ENCODE measurements around the gene CDC7. TPM values are rescaled to one million over a fixed set of nuclear protein-coding genes. Genes with fewer than 3 reads are reported as not detected.

CDC7 gene
- total RNA-seq, 1 donor from 2014 or later, result 16.3 TPM

GRCh38 chr1:91526496-91526895, 25.8 kb downstream of the CDC7 start:
- H3K27me3 Mint-ChIP-seq (ENCODE audit: low read depth), result no peaks in the 10 kb centered on the region
- H3K4me3 Mint-ChIP-seq, result no peak overlapping the region
- peaks cover 2% of the 10 kb centered on the region for H3K36me3 Mint-ChIP-seq
- H3K9me3 Mint-ChIP-seq, result no peaks in the 10 kb centered on the region
- H3K27ac Mint-ChIP-seq, result peak overlapping the region; percentile 45
- TF ChIP-seq CTCF (IDR thresholded peaks at IDR 0.05; ENCODE audit: unreplicated experiment), result no peak
- peaks cover 29% of the 10 kb centered on the region for H3K4me1 Mint-ChIP-seq
- DNase-seq (ENCODE audit: low spot score in 2 of 2, unreplicated experiment in 2 of 2), result no peak

- Mint-ChIP-seq H3K4me3 (no peak overlapping the region), H3K9me3 (no peaks in the 10 kb centered on the region), H3K27ac (peak overlapping the region; percentile 45), H3K4me1 (peaks cover 29% of the 10 kb centered on the region), H3K36me3 (peaks cover 2% of the 10 kb centered on the region), H3K27me3 (ENCODE audit: low read depth) (no peaks in the 10 kb centered on the region)
- no peak for DNase-seq (ENCODE audit: low spot score in 2 of 2, unreplicated experiment in 2 of 2)
- no peak for TF ChIP-seq CTCF (IDR thresholded peaks at IDR 0.05; ENCODE audit: unreplicated experiment)
These were observed 26.7 kb downstream of the CDC7 start for GRCh38 chr1:91527266-91527765.

- Mint-ChIP-seq H3K4me1 (peaks cover 29% of the 10 kb centered on the region), H3K36me3 (peaks cover 2% of the 10 kb centered on the region), H3K4me3 (no peak overlapping the region), H3K9me3 (no peaks in the 10 kb centered on the region), H3K27me3 (ENCODE audit: low read depth) (no peaks in the 10 kb centered on the region), H3K27ac (peak overlapping the region; percentile 62)
- DNase-seq (ENCODE audit: low spot score in 2 of 2, unreplicated experiment in 2 of 2), result no peak
- no peak for TF ChIP-seq CTCF (IDR thresholded peaks at IDR 0.05; ENCODE audit: unreplicated experiment)
These were observed 27.1 kb downstream of the CDC7 start for GRCh38 chr1:91527781-91528180.

GRCh38 chr1:91529856-91530255, 29.2 kb downstream of the CDC7 start:
- no peaks in the 10 kb centered on the region for H3K27me3 Mint-ChIP-seq (ENCODE audit: low read depth)
- TF ChIP-seq CTCF (IDR thresholded peaks at IDR 0.05; ENCODE audit: unreplicated experiment), result no peak
- H3K4me1 Mint-ChIP-seq, result peaks cover 29% of the 10 kb centered on the region
- no peak for DNase-seq (ENCODE audit: low spot score in 2 of 2, unreplicated experiment in 2 of 2)
- no peaks in the 10 kb centered on the region for H3K9me3 Mint-ChIP-seq
- no peak overlapping the region for H3K4me3 Mint-ChIP-seq
- H3K27ac Mint-ChIP-seq, result no peak overlapping the region
- H3K36me3 Mint-ChIP-seq, result no peaks in the 10 kb centered on the region

GRCh38 chr1:91533361-91534024, 32.8 kb downstream of the CDC7 start:
- no peak overlapping the region for H3K27ac Mint-ChIP-seq
- no peaks in the 10 kb centered on the region for H3K36me3 Mint-ChIP-seq
- H3K4me1 Mint-ChIP-seq, result peaks cover 5% of the 10 kb centered on the region

More at GRCh38 chr1:91533361-91534024, 32.8 kb downstream of the CDC7 start:
- Mint-ChIP-seq H3K9me3 (no peaks in the 10 kb centered on the region), H3K27me3 (ENCODE audit: low read depth) (no peaks in the 10 kb centered on the region), H3K4me3 (no peak overlapping the region)
- no peak for TF ChIP-seq CTCF (IDR thresholded peaks at IDR 0.05; ENCODE audit: unreplicated experiment)
- DNase-seq (ENCODE audit: low spot score in 2 of 2, unreplicated experiment in 2 of 2), result no peak

All from mesothelial cell of epicardium (in vitro differentiated cells).